GM23248 (cell line): ENCODE measurements around the gene OLFM3. TPM values are rescaled to one million over a fixed set of nuclear protein-coding genes. Genes with fewer than 3 reads are reported as not detected.

Experiments used
- DNase-seq: peaks from one replicate; pipeline ENCODE4 v3.0.0-alpha.2; 2015
- H2AFZ ChIP-seq: fragments of 200-600 bp; sonication (generic); 2 replicates; pipeline ENCODE4 v1.6.1; 2016; ENCODE audit warnings: antibody characterized with exemption
- H3F3A ChIP-seq: fragments of 200-600 bp; sonication (generic); 2 replicates; pipeline ENCODE4 v1.6.1; 2016; ENCODE audit warnings: mild to moderate bottlenecking, antibody characterized with exemption, mixed run types; ENCODE audit not compliant: insufficient read depth
- H3K27ac ChIP-seq: fragments of 200-600 bp; sonication (generic); 2 replicates; pipeline ENCODE4 v1.5.1; 2016; ENCODE audit warnings: mild to moderate bottlenecking
- H3K27me3 ChIP-seq: fragments of 200-600 bp; sonication (generic); replicated peaks from 2 replicates; pipeline ENCODE4 v1.6.1; 2016; ENCODE audit warnings: mild to moderate bottlenecking; ENCODE audit not compliant: insufficient read depth
- H3K36me3 ChIP-seq: fragments of 200-600 bp; sonication (generic); 2 replicates; pipeline ENCODE4 v1.6.1; 2016; ENCODE audit warnings: low read depth, mild to moderate bottlenecking
- H3K4me1 ChIP-seq: fragments of 200-600 bp; sonication (generic); 2 replicates; pipeline ENCODE4 v1.6.1; 2016; ENCODE audit warnings: mild to moderate bottlenecking; ENCODE audit not compliant: insufficient read depth
- H3K4me2 ChIP-seq: fragments of 200-600 bp; sonication (generic); one replicate; pipeline ENCODE4 v1.6.1; 2016; ENCODE audit warnings: mild to moderate bottlenecking; ENCODE audit not compliant: unreplicated experiment
- H3K4me3 ChIP-seq: fragments of 200-600 bp; sonication (generic); 2 replicates; pipeline ENCODE4 v1.5.1; 2016; ENCODE audit warnings: mild to moderate bottlenecking
- H3K79me2 ChIP-seq: fragments of 200-600 bp; sonication (generic); 2 replicates; pipeline ENCODE4 v1.6.1; 2016; ENCODE audit warnings: mild to moderate bottlenecking; ENCODE audit not compliant: insufficient read depth
- H3K9ac ChIP-seq: fragments of 200-600 bp; sonication (generic); 2 replicates; pipeline ENCODE4 v1.6.1; 2016; ENCODE audit warnings: mild to moderate bottlenecking
- H3K9me2 ChIP-seq: fragments of 200-600 bp; sonication (generic); 2 replicates; pipeline ENCODE4 v1.6.1; 2016; ENCODE audit warnings: mixed run types, mild to moderate bottlenecking, moderate library complexity; ENCODE audit not compliant: insufficient read depth
- H3K9me3 ChIP-seq: fragments of 200-600 bp; sonication (generic); one replicate; pipeline ENCODE4 v1.6.1; 2017; ENCODE audit warnings: low read depth
- H4K20me1 ChIP-seq: fragments of 200-600 bp; sonication (generic); 2 replicates; pipeline ENCODE4 v1.6.0; 2016; ENCODE audit not compliant: insufficient read depth
- EZH2 ChIP-seq: fragments of 200-600 bp; sonication (generic); IDR thresholded peaks from 2 replicates; pipeline ENCODE4 v1.6.1; 2018; ENCODE audit warnings: antibody characterized with exemption, mild to moderate bottlenecking; ENCODE audit not compliant: insufficient read depth, poor library complexity, severe bottlenecking
- EZH2phosphoT487 ChIP-seq: fragments of 200-600 bp; sonication (generic); IDR thresholded peaks from 2 replicates; pipeline ENCODE4 v1.6.1; 2018; ENCODE audit warnings: antibody characterized with exemption, moderate library complexity, mild to moderate bottlenecking, low read depth; ENCODE audit not compliant: insufficient read depth
- WGBS, 2 experiments: methylation state at CpG; one replicate each; pipeline ENCODE4 v1.1.6; 2015 to 2017; ENCODE audit warnings: low lambda C conversion rate in 2 of 2, low coverage in 1 of 2; ENCODE audit errors: missing lambda C conversion rate in 2 of 2; 5-methylcytosine and 5-hydroxymethylcytosine counted together
- in situ Hi-C: fragments of 300-500 bp; cut with MboI; formaldehyde crosslinking; loops from 2 replicates; pipeline ENCODE4 v1.15.0; 2020
- polyA plus RNA-seq: library from polyadenylated mRNA; unstranded; fragments of >200 nt; fragmentation: Nextera tagmentation; extraction: Ambion mirVana; gene quantifications from 2 replicates; pipeline ENCODE4 v1.2.1, GENCODE V29; 2016
- total RNA-seq: library from RNA; depleted of rRNA; stranded (reverse); fragments of >200 nt; shearing (Covaris generic); gene quantifications from 2 replicates; pipeline ENCODE4 v1.2.3, GENCODE V29; 2014

The OLFM3 gene
- total and polyA plus RNA-seq, 2 experiments from 2014 or later: not detected

GRCh38 chr1:101873672-101874071 lies 123.1 kb downstream of the OLFM3 start:
- Histone ChIP-seq H3K4me2 (no peak overlapping the region), H3K9me3 (no peaks in the 10 kb centered on the region), H3K79me2 (no peaks in the 10 kb centered on the region), H3K27ac (no peak overlapping the region), H3K36me3 (no peaks in the 10 kb centered on the region), H3K9me2 (no peaks in the 10 kb centered on the region), H3K27me3 (no peaks in the 10 kb centered on the region), H2AFZ (no peak overlapping the region), H4K20me1 (no peaks in the 10 kb centered on the region), H3K4me1 (no peaks in the 10 kb centered on the region), H3F3A (no peaks in the 10 kb centered on the region), H3K9ac (no peak overlapping the region), H3K4me3 (no peak overlapping the region)
- TF ChIP-seq EZH2phosphoT487 (no peak), EZH2 (no peak)
- in situ Hi-C loops: no loop called here
- no peak for DNase-seq
- 79 to 85% methylated on average over 1 of the region's 1 CpG for WGBS, 2 experiments

- Histone ChIP-seq H3K9ac (no peak overlapping the region), H3K27me3 (no peaks in the 10 kb centered on the region), H3F3A (no peaks in the 10 kb centered on the region), H2AFZ (no peak overlapping the region), H3K9me2 (no peaks in the 10 kb centered on the region), H3K4me2 (no peak overlapping the region), H3K9me3 (no peaks in the 10 kb centered on the region), H3K4me3 (no peak overlapping the region), H3K79me2 (no peaks in the 10 kb centered on the region), H4K20me1 (no peaks in the 10 kb centered on the region), H3K4me1 (no peaks in the 10 kb centered on the region), H3K27ac (no peak overlapping the region), H3K36me3 (no peaks in the 10 kb centered on the region)
- 4 to 6% methylated on average over 1 of the region's 1 CpG for WGBS, 2 experiments
- TF ChIP-seq EZH2phosphoT487 (no peak), EZH2 (no peak)
- in situ Hi-C loops: no loop called here
- no peak for DNase-seq
These were observed 136.8 kb downstream of the OLFM3 start for GRCh38 chr1:101859941-101860340.

- H3K9ac ChIP-seq: no peak overlapping the region
- H3K9me2 ChIP-seq: no peaks in the 10 kb centered on the region
- H3K4me1 ChIP-seq: no peaks in the 10 kb centered on the region
- no peaks in the 10 kb centered on the region for H3K79me2 ChIP-seq
- no peak overlapping the region for H2AFZ ChIP-seq
- no peaks in the 10 kb centered on the region for H4K20me1 ChIP-seq
- no peak overlapping the region for H3K4me3 ChIP-seq
- no peak for DNase-seq
- TF ChIP-seq EZH2phosphoT487: no peak
- H3K27ac ChIP-seq: no peak overlapping the region
- in situ Hi-C loops: no loop called here
- H3K9me3 ChIP-seq: no peaks in the 10 kb centered on the region
- WGBS, 2 experiments: 5 to 9% methylated on average over 3 of the region's 3 CpGs
- no peaks in the 10 kb centered on the region for H3K36me3 ChIP-seq
- H3K4me2 ChIP-seq: no peak overlapping the region
- H3K27me3 ChIP-seq: no peaks in the 10 kb centered on the region
- no peaks in the 10 kb centered on the region for H3F3A ChIP-seq
These were observed 142.5 kb downstream of the OLFM3 start for GRCh38 chr1:101854271-101854670.

GRCh38 chr1:101852936-101853335 lies 143.8 kb downstream of the OLFM3 start:
- no peak overlapping the region for H3K4me3 ChIP-seq
- no peaks in the 10 kb centered on the region for H3K9me2 ChIP-seq
- no peaks in the 10 kb centered on the region for H3K79me2 ChIP-seq
- H3K27me3 ChIP-seq: no peaks in the 10 kb centered on the region
- no peaks in the 10 kb centered on the region for H4K20me1 ChIP-seq
- no peak overlapping the region for H3K27ac ChIP-seq
- H3K9ac ChIP-seq: no peak overlapping the region
- no peaks in the 10 kb centered on the region for H3K9me3 ChIP-seq
- H3K4me1 ChIP-seq: no peaks in the 10 kb centered on the region
- no peaks in the 10 kb centered on the region for H3K36me3 ChIP-seq
- no peak for DNase-seq
- H3K4me2 ChIP-seq: no peak overlapping the region
- no peak for TF ChIP-seq EZH2
- no peak overlapping the region for H2AFZ ChIP-seq
- in situ Hi-C loops: no loop called here
- 4% methylated on average over 1 of the region's 1 CpG for whole genome bisulfite sequencing, 2 experiments
- H3F3A ChIP-seq: no peaks in the 10 kb centered on the region

- Histone ChIP-seq H3F3A (no peaks in the 10 kb centered on the region), H3K9me3 (no peaks in the 10 kb centered on the region), H3K36me3 (no peaks in the 10 kb centered on the region), H3K9me2 (no peaks in the 10 kb centered on the region), H3K4me3 (no peak overlapping the region), H3K27me3 (no peaks in the 10 kb centered on the region), H2AFZ (no peak overlapping the region), H3K79me2 (no peaks in the 10 kb centered on the region), H3K9ac (no peak overlapping the region), H4K20me1 (no peaks in the 10 kb centered on the region), H3K27ac (no peak overlapping the region), H3K4me1 (no peaks in the 10 kb centered on the region), H3K4me2 (no peak overlapping the region)
- TF ChIP-seq EZH2phosphoT487 (no peak), EZH2 (no peak)
- WGBS, 2 experiments: 4 to 9% methylated on average over 1 of the region's 1 CpG
- DNase-seq: no peak
- in situ Hi-C loops: no loop called here
These were observed 147.4 kb downstream of the OLFM3 start for GRCh38 chr1:101849356-101849755.
